Endodermal cell (in vitro differentiated cells): ENCODE data around the gene MINPP1. TPM values are rescaled to one million over a fixed set of nuclear protein-coding genes. Genes with fewer than 3 reads are reported as not detected.
"Not testable (repeated sequence)": the region's sequence is repeated elsewhere in the genome, so short reads cannot be mapped to it uniquely, and the experiment has no call there.

Experiments
- DNase-seq: peaks from one replicate; pipeline ENCODE4 v3.0.0-alpha.2; 2017
- H3K27ac ChIP-seq: 2 replicates; pipeline ENCODE4 v1.5.1; 2013; ENCODE audit warnings: mild to moderate bottlenecking, low read depth, low read length, moderate library complexity
- H3K27me3 ChIP-seq: 2 replicates; pipeline ENCODE4 v1.6.1; 2013; ENCODE audit warnings: mild to moderate bottlenecking, low read length, moderate library complexity; ENCODE audit not compliant: insufficient read depth, control insufficient read depth, poor library complexity, severe bottlenecking
- H3K36me3 ChIP-seq: 2 replicates; pipeline ENCODE4 v1.7.0; 2013; ENCODE audit warnings: mild to moderate bottlenecking, low read length, moderate library complexity; ENCODE audit not compliant: control insufficient read depth, insufficient read depth
- H3K4me1 ChIP-seq: one replicate; pipeline ENCODE4 v1.7.0; 2013; ENCODE audit warnings: low read length; ENCODE audit not compliant: control insufficient read depth, insufficient read depth
- H3K4me3 ChIP-seq: 2 replicates; pipeline ENCODE4 v1.5.1; 2013; ENCODE audit warnings: mild to moderate bottlenecking, low read length, moderate library complexity
- H3K9ac ChIP-seq: 2 replicates; pipeline ENCODE4 v1.6.1; 2013; ENCODE audit warnings: mild to moderate bottlenecking, low read length, moderate library complexity; ENCODE audit not compliant: poor library complexity, severe bottlenecking; ENCODE audit errors: extremely low read depth
- H3K9me3 ChIP-seq: 2 replicates; pipeline ENCODE4 v1.6.1; 2013; ENCODE audit warnings: mild to moderate bottlenecking, low read length, moderate library complexity; ENCODE audit not compliant: control insufficient read depth
- H3K27ac Mint-ChIP-seq: 2 replicates; pipeline ENCODE4 v1.8.0; 2020; ENCODE audit warnings: mixed read lengths
- H3K27me3 Mint-ChIP-seq: 2 replicates; pipeline ENCODE4 v1.8.0; 2021; ENCODE audit warnings: mild to moderate bottlenecking, mixed read lengths; ENCODE audit not compliant: insufficient read depth
- H3K36me3 Mint-ChIP-seq: 2 replicates; pipeline ENCODE4 v1.8.0; 2020; ENCODE audit warnings: low read depth, mixed read lengths
- H3K4me1 Mint-ChIP-seq: 2 replicates; pipeline ENCODE4 v1.8.0; 2020; ENCODE audit warnings: mixed read lengths
- H3K4me3 Mint-ChIP-seq: 2 replicates; pipeline ENCODE4 v1.8.0; 2020; ENCODE audit warnings: mild to moderate bottlenecking, moderate library complexity, mixed read lengths
- H3K9me3 Mint-ChIP-seq: 2 replicates; pipeline ENCODE4 v1.8.0; 2020; ENCODE audit warnings: mild to moderate bottlenecking, mixed read lengths
- CTCF ChIP-seq: fragments of 200-600 bp; sonication (generic); conservative IDR thresholded peaks from 2 replicates; pipeline ENCODE4 v1.5.0; 2021; ENCODE audit warnings: antibody characterized with exemption, mild to moderate bottlenecking
- WGBS, 2 experiments: methylation state at CpG; one replicate each; pipeline versions ENCODE4 v1.1.5 to v1.1.7; 2013; ENCODE audit warnings: missing lambda C conversion rate in 2 of 2, mixed read lengths in 1 of 2; ENCODE audit not compliant: insufficient coverage in 1 of 2, insufficient read length in 1 of 2; 5-methylcytosine and 5-hydroxymethylcytosine counted together
- total RNA-seq, 2 donors: library from RNA; stranded (reverse); fragmentation: NEBNext Ultra II Directional in 1 of 2; extraction: Animal tissue kit (Norgen Biotek cat#: 25700) in 1 of 2; gene quantifications; 2 replicates in 1 of 2; 3 replicates in 1 of 2; pipeline ENCODE4 v1.2.1, GENCODE V29; 2021

Gene MINPP1
- total RNA-seq, 2 donors from 2014 or later = 32.4 to 40.4 TPM

DNA sequence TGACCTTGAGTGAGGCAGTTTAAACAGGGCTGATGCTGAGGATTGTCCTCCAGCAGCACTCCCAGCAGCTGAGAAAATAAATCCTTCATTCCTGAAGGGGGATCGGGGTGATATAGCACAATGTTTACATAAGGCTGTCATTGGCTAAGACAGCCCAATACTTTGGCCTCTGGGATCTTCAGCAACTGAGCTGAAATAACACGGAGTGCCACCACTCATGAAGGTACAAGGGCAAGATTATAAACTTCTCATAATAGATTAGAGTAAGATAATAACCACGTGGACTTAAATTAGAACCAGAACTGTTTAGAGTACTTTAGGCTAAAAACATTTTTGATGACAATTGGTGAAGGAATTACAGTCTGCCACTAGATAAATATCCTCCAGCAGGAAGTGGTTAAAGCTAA, 85.0 kb downstream of the MINPP1 start:
- Mint-ChIP-seq H3K27ac (peak overlapping the region; percentile 24), H3K4me3 (no peak overlapping the region), H3K36me3 (no peaks in the 10 kb centered on the region), H3K27me3 (no peaks in the 10 kb centered on the region), H3K9me3 (peaks cover 3% of the 10 kb centered on the region), H3K4me1 (peaks cover 35% of the 10 kb centered on the region)
- 0 to 77% methylated on average over 1 to 3 of the region's 3 CpGs for WGBS, 2 experiments
- Histone ChIP-seq H3K9me3 (no peaks in the 10 kb centered on the region), H3K36me3 (no peaks in the 10 kb centered on the region), H3K4me3 (peak overlapping the region; percentile 22), H3K9ac (peak overlapping the region; percentile 2), H3K27me3 (no peaks in the 10 kb centered on the region), H3K4me1 (peaks cover 22% of the 10 kb centered on the region), H3K27ac (no peak overlapping the region)
- no peak for DNase-seq
- no peak for TF ChIP-seq CTCF

DNA sequence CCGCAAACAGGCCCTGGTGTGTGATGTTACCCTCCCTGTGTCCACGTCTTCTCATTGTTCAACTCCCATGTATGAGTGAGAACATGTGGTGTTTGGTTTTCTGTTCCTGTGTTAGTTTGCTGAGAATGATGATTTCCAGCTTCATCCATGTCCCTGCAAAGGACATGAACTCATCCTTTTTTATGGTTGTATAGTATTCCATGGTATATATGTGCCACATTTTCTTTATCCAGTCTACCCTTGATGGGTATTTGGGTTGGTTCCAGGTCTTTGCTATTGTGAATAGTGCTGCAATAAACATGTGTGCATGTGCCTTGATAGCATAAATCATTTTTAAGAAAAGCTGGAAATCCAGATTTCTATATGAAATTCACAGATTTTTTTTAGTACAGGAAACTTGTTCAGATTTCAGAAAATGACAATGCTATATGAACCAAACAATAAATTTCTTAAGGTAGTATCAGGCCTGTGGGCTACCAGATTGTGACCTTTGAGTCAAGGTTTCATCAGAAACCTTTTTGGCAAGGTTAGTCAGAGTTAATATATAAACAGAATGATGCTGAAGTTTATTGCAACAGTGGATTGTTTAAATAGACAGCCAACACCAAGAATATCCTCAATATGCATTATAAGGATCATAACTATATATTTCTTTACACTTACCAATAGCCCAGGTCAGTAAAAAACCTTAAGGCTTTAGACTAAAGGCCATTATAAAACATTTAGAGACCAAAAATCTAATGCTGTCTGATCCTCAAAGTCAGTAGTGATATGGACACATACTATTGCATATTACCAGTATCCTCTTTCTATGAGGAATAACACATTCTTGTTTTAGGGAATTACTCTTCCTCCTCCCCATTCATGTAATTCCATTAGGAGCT, 86.3 kb downstream of the MINPP1 start:
- Mint-ChIP-seq H3K36me3 (no peaks in the 10 kb centered on the region), H3K9me3 (peaks cover 3% of the 10 kb centered on the region), H3K4me3 (no peak overlapping the region), H3K27me3 (no peaks in the 10 kb centered on the region), H3K4me1 (peaks cover 31% of the 10 kb centered on the region), H3K27ac (no peak overlapping the region)
- H3K36me3 ChIP-seq = no peaks in the 10 kb centered on the region
- H3K9ac ChIP-seq = no peak overlapping the region
- WGBS, 2 experiments = 100% methylated on average over 2 of the region's 2 CpGs; no CpG with 5 or more reads in 1 of the 2 experiments
- TF ChIP-seq CTCF = no peak
- no peak overlapping the region for H3K27ac ChIP-seq
- no peaks in the 10 kb centered on the region for H3K27me3 ChIP-seq
- H3K4me3 ChIP-seq = no peak overlapping the region
- no peak for DNase-seq
- H3K4me1 ChIP-seq = peaks cover 19% of the 10 kb centered on the region
- H3K9me3 ChIP-seq = no peaks in the 10 kb centered on the region

GRCh38 chr10:87591589-87591886, 86.8 kb downstream of the MINPP1 start:
- H3K9ac ChIP-seq = no peak overlapping the region
- peaks cover 3% of the 10 kb centered on the region for H3K9me3 Mint-ChIP-seq

DNA sequence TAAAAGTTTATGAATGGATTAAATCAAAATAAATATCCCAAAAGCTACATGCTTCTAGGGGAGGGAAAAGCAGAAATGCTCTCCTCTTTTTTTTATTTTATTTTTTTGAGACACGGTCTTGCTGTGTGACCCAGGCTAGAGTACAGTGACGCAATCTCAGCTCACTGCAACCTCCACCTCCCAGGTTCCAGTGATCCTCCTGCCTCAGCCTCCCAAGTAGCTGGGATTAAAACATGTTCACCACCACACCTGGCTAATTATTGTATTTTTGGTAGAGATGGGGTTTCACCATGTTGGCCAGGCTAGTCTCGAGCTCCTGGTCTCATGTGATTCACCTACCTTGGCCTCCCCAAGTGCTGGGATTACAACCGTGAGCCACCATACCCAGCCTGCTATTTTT, 88.2 kb downstream of the MINPP1 start:
- H3K9ac ChIP-seq, H3K36me3 Mint-ChIP-seq, H3K4me3 Mint-ChIP-seq, H3K27me3 ChIP-seq, H3K27ac Mint-ChIP-seq, DNase-seq, H3K27me3 Mint-ChIP-seq, H3K27ac ChIP-seq, H3K36me3 ChIP-seq, H3K9me3 ChIP-seq, H3K4me3 ChIP-seq, H3K9me3 Mint-ChIP-seq: not testable (repeated sequence)
- WGBS, 2 experiments = 80 to 95% methylated on average over 1 to 4 of the region's 4 CpGs
- peaks cover 15% of the 10 kb centered on the region for H3K4me1 Mint-ChIP-seq
- H3K4me1 ChIP-seq = peaks cover 21% of the 10 kb centered on the region

More at GRCh38 chr10:87591589-87591886, 86.8 kb downstream of the MINPP1 start:
- Histone ChIP-seq H3K36me3 (no peaks in the 10 kb centered on the region), H3K4me3 (no peak overlapping the region), H3K27me3 (no peaks in the 10 kb centered on the region), H3K9me3 (no peaks in the 10 kb centered on the region), H3K4me1 (peaks cover 21% of the 10 kb centered on the region), H3K27ac (no peak overlapping the region)
- TF ChIP-seq CTCF = no peak
- Mint-ChIP-seq H3K4me3 (no peak overlapping the region), H3K36me3 (no peaks in the 10 kb centered on the region), H3K4me1 (peaks cover 26% of the 10 kb centered on the region), H3K27me3 (no peaks in the 10 kb centered on the region), H3K27ac (no peak overlapping the region)
- no peak for DNase-seq
